ENCODE results near the gene TNFRSF19.

GRCh38 chr13:23620613-23621315, 50.6 kb downstream of the TNFRSF19 start:
- TF ChIP-seq ZBTB3 (CRISPR knock-in tag; IDR thresholded peaks at IDR 0.05; ENCODE audit: borderline replicate concordance, low read depth) = no peak
- no peak for TF ChIP-seq DNMT1 (CRISPR knock-in tag; IDR thresholded peaks at IDR 0.05)
- no peak for TF ChIP-seq REPIN1 (CRISPR knock-in tag; IDR thresholded peaks at IDR 0.05; ENCODE audit: borderline replicate concordance, low read depth)
- no peak for TF ChIP-seq BRF2 (CRISPR knock-in tag; IDR thresholded peaks at IDR 0.05)
- no peak for TF ChIP-seq ATF3 (CRISPR knock-in tag; IDR thresholded peaks at IDR 0.05)
- no peak for TF ChIP-seq KMT2A (CRISPR knock-in tag; IDR thresholded peaks at IDR 0.05)
- no peak for TF ChIP-seq UBTF (CRISPR knock-in tag; IDR thresholded peaks at IDR 0.05)
